ENCODE results near the gene TUBG2. TPM values are rescaled to one million over a fixed set of nuclear protein-coding genes. Genes with fewer than 3 reads are reported as not detected.

TUBG2 gene
- total and polyA plus RNA-seq, 5 donors from 2014 or later = 2.8 to 13.7 (median 3.9) TPM

DNA sequence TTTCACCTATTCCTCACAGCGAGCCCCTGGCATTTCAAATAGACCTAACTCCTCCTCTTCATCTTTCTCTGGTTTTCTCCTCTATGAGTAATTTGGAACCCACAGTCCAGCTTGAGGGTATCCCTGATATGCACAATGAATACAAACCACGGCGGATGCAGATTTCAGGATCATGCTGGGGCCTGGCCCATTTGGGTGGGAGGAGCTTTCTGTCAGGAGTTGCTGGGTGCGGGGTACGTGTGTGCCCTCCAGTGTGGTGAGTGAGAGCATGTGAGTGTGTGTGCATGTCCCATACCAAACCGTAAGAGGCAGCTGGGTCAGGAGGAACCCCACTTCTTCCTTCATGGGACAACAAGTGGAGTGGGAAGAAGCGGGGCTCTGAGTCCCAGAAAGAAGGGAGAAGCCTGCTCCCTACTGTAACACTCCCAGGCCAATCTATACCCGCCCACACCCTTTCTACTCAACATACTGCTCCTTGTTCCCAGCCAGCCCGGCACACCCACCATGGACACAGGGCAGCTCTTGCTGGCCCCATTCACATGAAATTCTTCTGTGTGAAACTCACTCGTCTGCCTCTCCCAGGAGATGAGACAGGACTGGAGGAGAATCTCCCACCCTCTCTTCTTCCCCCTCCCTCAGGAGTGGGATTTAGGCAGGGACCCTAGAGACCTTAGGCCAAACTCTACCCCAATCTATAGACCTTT is 41.7 kb downstream of the TUBG2 start:
- H3K27me3 Mint-ChIP-seq = no peaks in the 10 kb centered on the region
- no peak overlapping the region for H3K4me3 Mint-ChIP-seq
- H3K36me3 ChIP-seq (ENCODE audit: control insufficient read depth, insufficient read depth, low read length) = peaks cover 70% of the 10 kb centered on the region
- peaks cover 23% of the 10 kb centered on the region for H3K4me1 ChIP-seq (ENCODE audit: control insufficient read depth, insufficient read depth, low read length, poor library complexity, severe bottlenecking)
- H3K27me3 ChIP-seq (ENCODE audit: control insufficient read depth, insufficient read depth, low read length) = no peaks in the 10 kb centered on the region
- ATAC-seq (ENCODE audit: low read depth in 2 of 2) (no peak), DNase-seq (no peak)
- H3K4me1 Mint-ChIP-seq = peaks cover 0 to 29% (median 17%) of the 10 kb centered on the region in 4 donors
- H3K9me3 ChIP-seq (ENCODE audit: control insufficient read depth in 2 of 2, low read length in 2 of 2) = no peaks in the 10 kb centered on the region
- peaks cover 54% of the 10 kb centered on the region for H3K36me3 Mint-ChIP-seq
- H3K27ac ChIP-seq (ENCODE audit: insufficient read depth, low read length, poor library complexity, severe bottlenecking) = no peak overlapping the region
- H3K9me3 Mint-ChIP-seq = no peaks in the 10 kb centered on the region
- peak overlapping the region in 1 of 3 donors; percentile 29 for H3K27ac Mint-ChIP-seq
- no peak overlapping the region for H3K4me3 ChIP-seq (ENCODE audit: low read depth, low read length)

DNA sequence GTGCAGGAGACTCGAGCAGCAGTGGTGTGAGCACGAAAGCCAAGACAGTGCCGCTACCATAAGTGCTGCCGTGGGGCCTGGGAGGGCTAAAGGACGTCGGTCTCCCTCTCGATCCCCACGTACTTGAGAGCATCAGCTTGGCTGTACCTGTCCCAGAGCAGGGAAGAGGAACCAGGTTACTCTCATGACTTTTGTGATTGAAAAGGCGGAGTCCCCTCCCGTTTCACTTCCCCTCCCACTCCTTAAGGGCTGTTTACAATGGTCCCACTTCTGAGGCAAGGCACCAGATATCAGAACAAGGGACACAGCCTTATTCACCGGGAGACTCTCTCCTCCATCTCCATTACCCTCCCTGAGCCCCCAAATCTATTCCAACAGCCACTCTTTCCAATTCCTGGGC is 43.4 kb downstream of the TUBG2 start:
- Histone ChIP-seq H3K4me1 (ENCODE audit: control insufficient read depth, insufficient read depth, low read length, poor library complexity, severe bottlenecking) (peaks cover 40% of the 10 kb centered on the region), H3K9me3 (ENCODE audit: control insufficient read depth in 2 of 2, low read length in 2 of 2) (no peaks in the 10 kb centered on the region), H3K4me3 (ENCODE audit: low read depth, low read length) (no peak overlapping the region), H3K36me3 (ENCODE audit: control insufficient read depth, insufficient read depth, low read length) (peaks cover 76% of the 10 kb centered on the region), H3K27me3 (ENCODE audit: control insufficient read depth, insufficient read depth, low read length) (no peaks in the 10 kb centered on the region), H3K27ac (ENCODE audit: insufficient read depth, low read length, poor library complexity, severe bottlenecking) (no peak overlapping the region)
- Mint-ChIP-seq H3K4me1 (peaks cover 6 to 46% (median 27%) of the 10 kb centered on the region in 4 donors), H3K27me3 (no peaks in the 10 kb centered on the region), H3K27ac (no peak overlapping the region), H3K9me3 (peaks cover 0 to 1% (median 0%) of the 10 kb centered on the region in 7 donors), H3K4me3 (no peak overlapping the region), H3K36me3 (peaks cover 54% of the 10 kb centered on the region)
- ATAC-seq (ENCODE audit: low read depth in 2 of 2) (no peak), DNase-seq (no peak)

DNA sequence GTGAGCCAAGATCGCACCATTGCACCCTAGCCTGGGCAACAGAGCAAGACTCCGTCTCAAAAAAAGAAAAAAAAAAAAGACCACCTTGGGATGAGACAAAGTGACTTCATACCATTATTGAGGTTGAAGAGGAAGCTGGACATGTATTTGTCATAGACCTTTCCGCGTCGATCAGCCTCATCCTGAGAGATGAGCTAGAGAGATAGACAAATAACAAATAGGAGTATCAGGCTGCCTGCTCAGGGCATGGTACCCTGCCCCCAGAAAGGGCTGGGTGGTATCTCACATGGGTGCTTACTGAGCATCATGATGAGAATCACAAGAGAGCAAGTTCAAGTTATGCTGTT is 45.4 kb downstream of the TUBG2 start:
- Mint-ChIP-seq H3K9me3 (peaks cover 0 to 1% (median 0%) of the 10 kb centered on the region in 7 donors), H3K4me3 (peak overlapping the region in 3 of 4 donors; percentile 54 to 69 (median 65)), H3K27ac (peak overlapping the region in 1 of 3 donors; percentile 78), H3K36me3 (peaks cover 60% of the 10 kb centered on the region), H3K27me3 (no peaks in the 10 kb centered on the region), H3K4me1 (peaks cover 12 to 66% (median 43%) of the 10 kb centered on the region in 4 donors)
- no peaks in the 10 kb centered on the region for H3K27me3 ChIP-seq (ENCODE audit: control insufficient read depth, insufficient read depth, low read length)
- DNase-seq (no peak), ATAC-seq (ENCODE audit: low read depth in 2 of 2) (no peak)
- no peaks in the 10 kb centered on the region for H3K9me3 ChIP-seq (ENCODE audit: control insufficient read depth in 2 of 2, low read length in 2 of 2)
- peak overlapping the region; percentile 18 for H3K27ac ChIP-seq (ENCODE audit: insufficient read depth, low read length, poor library complexity, severe bottlenecking)
- peaks cover 59% of the 10 kb centered on the region for H3K4me1 ChIP-seq (ENCODE audit: control insufficient read depth, insufficient read depth, low read length, poor library complexity, severe bottlenecking)
- peak overlapping the region; percentile 19 for H3K4me3 ChIP-seq (ENCODE audit: low read depth, low read length)
- peaks cover 80% of the 10 kb centered on the region for H3K36me3 ChIP-seq (ENCODE audit: control insufficient read depth, insufficient read depth, low read length)

DNA sequence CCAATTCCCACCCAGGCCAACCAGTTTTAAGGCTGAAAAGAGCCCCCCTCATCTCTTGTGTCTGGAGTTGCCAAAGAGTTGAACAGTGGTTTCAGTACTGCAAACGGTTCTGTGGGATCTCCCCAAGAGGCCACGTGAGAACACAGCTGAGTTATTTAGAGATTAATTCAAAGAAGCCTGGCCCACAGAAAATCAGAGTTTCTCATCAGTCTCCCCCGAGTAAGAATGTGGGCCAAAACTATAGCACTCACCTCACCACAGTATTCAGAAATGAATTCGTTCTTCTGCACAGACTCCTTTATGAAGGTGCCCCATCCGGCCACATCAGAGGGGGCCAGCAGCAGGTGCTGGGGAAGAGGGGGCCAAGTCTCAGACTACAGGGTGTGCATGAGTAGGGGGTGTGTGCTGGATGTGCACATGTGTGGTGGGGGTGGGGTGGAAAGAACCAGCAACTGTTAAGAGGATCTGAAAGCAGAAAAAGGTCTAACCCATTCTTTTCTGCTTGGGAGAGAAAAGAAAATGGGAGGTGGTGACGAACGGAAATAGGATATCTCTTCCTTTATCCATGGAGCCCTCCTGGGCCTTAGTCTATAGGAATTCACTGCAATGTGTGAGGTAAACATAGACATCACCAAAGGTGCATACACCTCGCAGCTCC is 45.9 kb downstream of the TUBG2 start:
- Histone ChIP-seq H3K36me3 (ENCODE audit: control insufficient read depth, insufficient read depth, low read length) (peaks cover 82% of the 10 kb centered on the region), H3K27me3 (ENCODE audit: control insufficient read depth, insufficient read depth, low read length) (no peaks in the 10 kb centered on the region), H3K27ac (ENCODE audit: insufficient read depth, low read length, poor library complexity, severe bottlenecking) (peak overlapping the region; percentile 18), H3K4me3 (ENCODE audit: low read depth, low read length) (peak overlapping the region; percentile 19), H3K4me1 (ENCODE audit: control insufficient read depth, insufficient read depth, low read length, poor library complexity, severe bottlenecking) (peaks cover 64% of the 10 kb centered on the region), H3K9me3 (ENCODE audit: control insufficient read depth in 2 of 2, low read length in 2 of 2) (no peaks in the 10 kb centered on the region)
- Mint-ChIP-seq H3K4me3 (peak overlapping the region; percentile 1 to 69 (median 60)), H3K27ac (peak overlapping the region in 2 of 3 donors; percentile 67 to 78), H3K36me3 (peaks cover 64% of the 10 kb centered on the region), H3K9me3 (peaks cover 0 to 1% (median 0%) of the 10 kb centered on the region in 7 donors), H3K27me3 (no peaks in the 10 kb centered on the region), H3K4me1 (peaks cover 12 to 70% (median 43%) of the 10 kb centered on the region in 4 donors)
- ATAC-seq (ENCODE audit: low read depth in 2 of 2) (peak; percentile 6 to 46), DNase-seq (peak in 1 of 3 donors; percentile 63)

DNA sequence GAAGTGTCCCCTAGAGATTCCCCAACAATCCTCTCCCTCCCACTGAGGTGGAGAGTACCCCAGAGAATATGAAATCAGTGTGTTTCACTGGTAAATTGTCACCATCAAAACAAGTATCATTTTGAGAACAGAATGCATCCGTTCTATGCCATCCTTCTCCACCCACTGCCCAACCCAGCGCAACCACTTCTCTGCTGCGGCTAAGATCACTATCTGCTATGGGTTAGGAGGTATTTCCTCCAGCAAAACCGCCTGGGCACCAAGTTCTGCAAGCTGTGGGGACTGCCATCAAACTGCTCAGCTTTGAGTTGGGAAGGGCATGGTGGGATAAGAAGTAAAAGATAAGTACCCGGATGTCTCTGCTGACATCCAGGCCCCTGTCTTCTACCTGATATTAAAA is 47.6 kb downstream of the TUBG2 start:
- Mint-ChIP-seq H3K36me3 (peaks cover 59% of the 10 kb centered on the region), H3K4me1 (peaks cover 12 to 72% (median 44%) of the 10 kb centered on the region in 4 donors), H3K9me3 (peaks cover 0 to 1% (median 0%) of the 10 kb centered on the region in 7 donors), H3K27ac (peak overlapping the region; percentile 49 to 86 (median 80)), H3K27me3 (no peaks in the 10 kb centered on the region), H3K4me3 (peak overlapping the region; percentile 58 to 87 (median 76))
- H3K4me1 ChIP-seq (ENCODE audit: control insufficient read depth, insufficient read depth, low read length, poor library complexity, severe bottlenecking) = peaks cover 67% of the 10 kb centered on the region
- H3K27ac ChIP-seq (ENCODE audit: insufficient read depth, low read length, poor library complexity, severe bottlenecking) = peak overlapping the region; percentile 52
- no peaks in the 10 kb centered on the region for H3K27me3 ChIP-seq (ENCODE audit: control insufficient read depth, insufficient read depth, low read length)
- ATAC-seq (ENCODE audit: low read depth in 2 of 2) = peak; percentile 77 to 78
- peak overlapping the region; percentile 53 for H3K4me3 ChIP-seq (ENCODE audit: low read depth, low read length)
- H3K9me3 ChIP-seq (ENCODE audit: control insufficient read depth in 2 of 2, low read length in 2 of 2) = no peaks in the 10 kb centered on the region
- peaks cover 81% of the 10 kb centered on the region for H3K36me3 ChIP-seq (ENCODE audit: control insufficient read depth, insufficient read depth, low read length)
- DNase-seq = peak; percentile 46 to 86 (median 72)

DNA sequence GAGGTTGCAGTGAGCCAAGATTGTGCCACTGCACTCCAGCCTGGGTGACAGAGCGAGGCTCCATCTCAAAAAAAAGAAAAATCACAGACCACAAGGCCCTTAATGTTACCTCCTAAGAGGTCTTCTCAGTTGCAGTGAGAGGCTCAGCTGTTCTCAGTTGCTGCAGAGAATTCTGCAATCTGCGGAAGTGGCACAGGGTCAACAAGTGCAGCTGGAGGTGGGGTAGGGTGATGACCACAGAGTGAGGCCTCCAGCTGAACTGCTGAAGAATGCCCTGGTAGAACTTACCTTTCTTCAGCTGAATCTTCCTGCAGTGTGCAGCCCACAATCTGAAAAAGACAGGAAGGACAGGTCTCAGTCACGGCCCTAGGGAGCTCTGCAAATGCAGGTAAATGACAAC is 49.5 kb downstream of the TUBG2 start:
- Mint-ChIP-seq H3K4me1 (peaks cover 12 to 67% (median 43%) of the 10 kb centered on the region in 4 donors), H3K27ac (peak overlapping the region in 1 of 3 donors; percentile 59), H3K4me3 (peak overlapping the region; percentile 56 to 77 (median 66)), H3K27me3 (no peaks in the 10 kb centered on the region), H3K36me3 (peaks cover 58% of the 10 kb centered on the region), H3K9me3 (peaks cover 0 to 1% (median 0%) of the 10 kb centered on the region in 7 donors)
- no peaks in the 10 kb centered on the region for H3K9me3 ChIP-seq (ENCODE audit: control insufficient read depth in 2 of 2, low read length in 2 of 2)
- DNase-seq = no peak
- peak in 1 of 2 donors; percentile 9 for ATAC-seq (ENCODE audit: low read depth in 2 of 2)
- peak overlapping the region; percentile 37 for H3K4me3 ChIP-seq (ENCODE audit: low read depth, low read length)
- peaks cover 79% of the 10 kb centered on the region for H3K36me3 ChIP-seq (ENCODE audit: control insufficient read depth, insufficient read depth, low read length)
- no peaks in the 10 kb centered on the region for H3K27me3 ChIP-seq (ENCODE audit: control insufficient read depth, insufficient read depth, low read length)
- H3K4me1 ChIP-seq (ENCODE audit: control insufficient read depth, insufficient read depth, low read length, poor library complexity, severe bottlenecking) = peaks cover 65% of the 10 kb centered on the region
- peak overlapping the region; percentile 37 for H3K27ac ChIP-seq (ENCODE audit: insufficient read depth, low read length, poor library complexity, severe bottlenecking)

DNA sequence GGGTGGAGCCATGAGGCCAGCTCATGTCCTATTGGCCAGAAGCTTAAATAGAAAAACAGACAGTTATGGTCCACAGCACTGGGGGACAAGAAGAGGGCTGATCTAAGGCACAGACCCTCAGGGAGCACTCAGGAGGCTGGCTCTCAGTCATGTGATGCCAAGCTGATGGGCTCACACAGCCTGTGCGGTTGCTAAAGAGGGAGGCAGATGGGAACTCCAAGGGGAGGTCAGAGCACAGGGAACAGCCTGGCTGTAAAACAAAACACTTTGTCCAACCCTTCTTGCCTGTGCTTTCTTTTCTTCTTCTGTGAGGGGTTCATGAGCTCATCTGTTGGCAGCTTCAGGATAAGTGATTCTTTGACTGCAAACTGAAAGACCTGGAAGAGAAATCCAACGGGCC is 50.5 kb downstream of the TUBG2 start:
- ATAC-seq (ENCODE audit: low read depth in 2 of 2) = no peak
- H3K36me3 Mint-ChIP-seq = peaks cover 53% of the 10 kb centered on the region
- peaks cover 12 to 57% (median 43%) of the 10 kb centered on the region in 4 donors for H3K4me1 Mint-ChIP-seq

More for the DNA sequence above, 50.5 kb downstream of the TUBG2 start:
- Histone ChIP-seq H3K4me1 (ENCODE audit: control insufficient read depth, insufficient read depth, low read length, poor library complexity, severe bottlenecking) (peaks cover 55% of the 10 kb centered on the region), H3K4me3 (ENCODE audit: low read depth, low read length) (no peak overlapping the region), H3K27me3 (ENCODE audit: control insufficient read depth, insufficient read depth, low read length) (no peaks in the 10 kb centered on the region), H3K36me3 (ENCODE audit: control insufficient read depth, insufficient read depth, low read length) (peaks cover 79% of the 10 kb centered on the region), H3K27ac (ENCODE audit: insufficient read depth, low read length, poor library complexity, severe bottlenecking) (peak overlapping the region; percentile 37), H3K9me3 (ENCODE audit: control insufficient read depth in 2 of 2, low read length in 2 of 2) (no peaks in the 10 kb centered on the region)
- Mint-ChIP-seq H3K4me3 (peak overlapping the region in 1 of 4 donors; percentile 77), H3K27me3 (no peaks in the 10 kb centered on the region), H3K27ac (peak overlapping the region in 2 of 3 donors; percentile 55 to 81), H3K9me3 (peaks cover 0 to 1% (median 0%) of the 10 kb centered on the region in 7 donors)
- DNase-seq = no peak

All from CD4-positive, CD25-positive, alpha-beta regulatory T cell (primary cell).